Thoracic aorta (tissue), 2 donors: ENCODE data around the gene PIGW. TPM values are rescaled to one million over a fixed set of nuclear protein-coding genes. Genes with fewer than 3 reads are reported as not detected.

ENCODE experiments used
- ATAC-seq: fragments of 150-250 bp; one replicate; pipeline ENCODE4 v1.8.0; 2017; ENCODE audit warnings: low read depth; ENCODE audit not compliant: insufficient number of reproducible peaks, low FRiP score
- DNase-seq: peaks from one replicate; pipeline ENCODE4 v3.0.0-alpha.2; 2020; ENCODE audit warnings: low spot score
- H3K27ac ChIP-seq, 2 donors: fragments of 200-600 bp; sonication (generic); 1 replicate in 1 of 2; 2 replicates in 1 of 2; pipeline ENCODE4 v1.5.1; 2016; ENCODE audit warnings: mild to moderate bottlenecking in 2 of 2, moderate library complexity in 2 of 2
- H3K27me3 ChIP-seq: fragments of 200-600 bp; sonication (generic); replicated peaks from 2 replicates; pipeline ENCODE4 v1.6.0; 2016; ENCODE audit warnings: mild to moderate bottlenecking; ENCODE audit not compliant: insufficient read depth
- H3K36me3 ChIP-seq: fragments of 200-600 bp; sonication (generic); one replicate; pipeline ENCODE4 v1.5.1; 2016
- H3K4me1 ChIP-seq, 2 donors: fragments of 200-600 bp; sonication (generic); 1 replicate in 1 of 2; 2 replicates in 1 of 2; pipeline versions ENCODE4 v1.5.1 to v1.6.0; 2016; ENCODE audit warnings: low read depth in 2 of 2, mild to moderate bottlenecking in 1 of 2; ENCODE audit not compliant: control insufficient read depth in 1 of 2
- H3K4me3 ChIP-seq: fragments of 200-600 bp; sonication (generic); 2 replicates; pipeline ENCODE4 v1.5.1; 2016; ENCODE audit warnings: mild to moderate bottlenecking
- H3K9me3 ChIP-seq: fragments of 200-600 bp; sonication (generic); 2 replicates; pipeline ENCODE4 v1.5.1; 2016
- total RNA-seq, 2 donors: library from RNA; depleted of rRNA; stranded (reverse); fragments of >200 nt; gene quantifications; one replicate each; pipeline versions ENCODE4 v1.1.0 to v1.2.3, GENCODE V29; 2016
- TF ChIP-seq, protein P1 (sequence below): fragments of 200-600 bp; sonication (generic); IDR thresholded peaks from one replicate; pipeline ENCODE4 v1.5.1; 2019; ENCODE audit warnings: antibody characterized with exemption

PIGW gene
- total RNA-seq, 2 donors from 2014 or later = 1.8 to 10.7 TPM

DNA sequence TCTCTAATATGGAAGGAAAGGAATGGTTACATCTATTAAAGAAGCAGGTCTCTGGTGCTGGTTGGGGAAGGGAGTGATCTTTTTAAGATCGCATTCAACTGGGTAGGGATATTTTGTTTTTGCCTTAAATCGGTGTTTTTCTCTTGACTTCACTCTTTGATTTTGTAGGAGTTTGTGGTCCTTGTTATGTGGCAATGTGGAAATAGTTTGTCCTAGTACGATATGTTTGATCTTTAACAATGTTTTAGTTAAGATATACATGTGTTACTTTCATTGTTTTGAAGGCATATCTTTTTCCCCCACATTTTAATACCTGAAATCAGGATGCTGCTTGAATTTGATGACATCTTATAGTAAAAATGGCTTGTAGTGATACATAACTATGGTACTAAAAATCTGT, 18.7 kb downstream of the PIGW start:
- TF ChIP-seq, protein P1, sequence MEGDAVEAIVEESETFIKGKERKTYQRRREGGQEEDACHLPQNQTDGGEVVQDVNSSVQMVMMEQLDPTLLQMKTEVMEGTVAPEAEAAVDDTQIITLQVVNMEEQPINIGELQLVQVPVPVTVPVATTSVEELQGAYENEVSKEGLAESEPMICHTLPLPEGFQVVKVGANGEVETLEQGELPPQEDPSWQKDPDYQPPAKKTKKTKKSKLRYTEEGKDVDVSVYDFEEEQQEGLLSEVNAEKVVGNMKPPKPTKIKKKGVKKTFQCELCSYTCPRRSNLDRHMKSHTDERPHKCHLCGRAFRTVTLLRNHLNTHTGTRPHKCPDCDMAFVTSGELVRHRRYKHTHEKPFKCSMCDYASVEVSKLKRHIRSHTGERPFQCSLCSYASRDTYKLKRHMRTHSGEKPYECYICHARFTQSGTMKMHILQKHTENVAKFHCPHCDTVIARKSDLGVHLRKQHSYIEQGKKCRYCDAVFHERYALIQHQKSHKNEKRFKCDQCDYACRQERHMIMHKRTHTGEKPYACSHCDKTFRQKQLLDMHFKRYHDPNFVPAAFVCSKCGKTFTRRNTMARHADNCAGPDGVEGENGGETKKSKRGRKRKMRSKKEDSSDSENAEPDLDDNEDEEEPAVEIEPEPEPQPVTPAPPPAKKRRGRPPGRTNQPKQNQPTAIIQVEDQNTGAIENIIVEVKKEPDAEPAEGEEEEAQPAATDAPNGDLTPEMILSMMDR = no peak
- H3K9me3 ChIP-seq = no peaks in the 10 kb centered on the region
- no peak overlapping the region for H3K4me3 ChIP-seq
- DNase-seq (no peak), ATAC-seq (no peak)
- no peaks in the 10 kb centered on the region for H3K27me3 ChIP-seq
- H3K4me1 ChIP-seq = peaks cover 12 to 57% of the 10 kb centered on the region in 2 donors
- H3K36me3 ChIP-seq = peaks cover 30% of the 10 kb centered on the region
- no peak overlapping the region for H3K27ac ChIP-seq

DNA sequence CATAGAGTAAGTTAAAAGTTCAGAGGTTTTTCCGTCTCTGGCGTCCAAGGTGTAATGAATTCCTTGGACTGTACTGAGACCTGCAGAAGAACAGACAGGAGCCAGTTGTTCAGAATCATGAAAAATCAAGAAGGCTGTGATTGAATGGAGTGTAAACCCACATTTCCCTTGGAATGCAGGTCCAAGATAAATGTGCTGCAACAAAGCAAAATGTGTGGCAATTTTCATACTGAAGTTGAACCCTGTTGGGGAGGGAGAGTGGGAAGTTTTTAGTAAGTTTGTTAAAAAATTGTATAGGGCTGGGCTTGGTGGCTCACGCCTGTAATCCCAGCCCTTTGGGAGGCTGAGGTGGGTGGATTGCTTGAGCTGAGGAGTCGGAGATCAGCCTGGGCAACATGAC, 31.3 kb downstream of the PIGW start:
- H3K36me3 ChIP-seq = peaks cover 31% of the 10 kb centered on the region
- DNase-seq (no peak), ATAC-seq (no peak)

DNA sequence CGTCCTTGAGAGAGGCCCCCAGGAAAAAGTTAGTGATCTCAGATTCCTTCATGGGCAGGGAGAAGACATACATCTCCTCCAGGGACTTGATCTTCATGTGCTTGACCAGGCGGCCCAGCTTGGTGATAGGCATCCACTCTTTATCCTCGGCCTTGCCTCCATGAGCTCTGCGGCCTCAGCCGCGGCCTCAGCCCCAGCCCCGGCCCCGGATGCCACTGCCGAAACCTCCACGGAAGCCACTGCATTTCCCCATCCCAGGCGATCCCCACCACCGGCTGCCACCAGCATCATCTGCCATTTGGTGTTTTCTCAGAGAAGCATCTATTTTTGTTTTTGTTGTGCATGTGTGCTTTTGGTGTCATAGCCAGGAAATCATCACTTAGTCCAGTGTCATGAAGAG, 40.2 kb downstream of the PIGW start:
- H3K36me3 ChIP-seq = peaks cover 43% of the 10 kb centered on the region
- H3K27ac ChIP-seq = no peak overlapping the region

More for the DNA sequence above, 31.3 kb downstream of the PIGW start:
- H3K4me1 ChIP-seq = no peaks in the 10 kb centered on the region
- TF ChIP-seq, protein P1 = no peak
- H3K4me3 ChIP-seq = no peak overlapping the region
- H3K9me3 ChIP-seq = no peaks in the 10 kb centered on the region
- H3K27me3 ChIP-seq = no peaks in the 10 kb centered on the region
- no peak overlapping the region for H3K27ac ChIP-seq

DNA sequence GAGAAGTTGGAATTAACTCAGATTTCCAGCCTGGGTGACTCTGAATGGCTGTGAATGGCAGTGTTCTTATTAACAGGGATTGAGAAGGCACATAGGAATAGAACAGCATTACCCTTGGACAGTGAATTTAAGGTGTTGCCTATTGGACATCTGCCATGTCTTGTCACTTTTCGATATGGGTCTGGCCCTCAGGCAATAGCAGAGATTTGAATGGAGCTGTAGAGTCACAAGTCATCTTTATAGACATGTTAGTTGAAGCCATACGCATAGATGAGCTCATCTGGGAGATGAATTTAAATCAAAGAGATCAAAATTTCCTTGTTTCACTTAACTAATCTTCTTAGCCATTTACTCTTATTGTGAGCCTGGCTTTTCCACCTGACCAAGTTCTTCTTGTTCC, 42.0 kb downstream of the PIGW start:
- Histone ChIP-seq H3K4me3 (no peak overlapping the region), H3K4me1 (no peaks in the 10 kb centered on the region), H3K9me3 (no peaks in the 10 kb centered on the region), H3K36me3 (peaks cover 45% of the 10 kb centered on the region), H3K27me3 (no peaks in the 10 kb centered on the region), H3K27ac (no peak overlapping the region)
- TF ChIP-seq, protein P1 = no peak
- DNase-seq (no peak), ATAC-seq (no peak)

More for the DNA sequence above, 40.2 kb downstream of the PIGW start:
- ATAC-seq (no peak), DNase-seq (no peak)
- no peaks in the 10 kb centered on the region for H3K4me1 ChIP-seq
- no peaks in the 10 kb centered on the region for H3K9me3 ChIP-seq
- no peak overlapping the region for H3K4me3 ChIP-seq
- no peaks in the 10 kb centered on the region for H3K27me3 ChIP-seq
- TF ChIP-seq, protein P1 = no peak

DNA sequence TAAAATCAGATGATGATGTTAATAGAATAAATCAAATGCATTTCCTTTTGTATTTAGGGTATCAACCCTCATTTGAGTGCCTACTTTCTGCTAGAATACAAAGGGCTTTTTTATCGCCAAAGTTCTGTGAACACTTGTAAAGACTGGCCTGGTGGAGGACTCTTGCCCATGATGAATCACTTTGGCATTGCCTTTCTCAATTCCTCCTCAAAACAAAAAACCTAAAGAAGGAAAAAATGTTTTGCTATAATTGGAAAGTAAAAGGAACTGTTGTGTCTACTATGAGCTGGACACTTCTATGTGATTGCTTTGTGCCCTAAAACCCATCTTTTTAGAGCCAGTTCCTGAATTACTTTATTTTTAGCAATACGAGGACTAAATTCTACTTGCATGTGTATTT, 43.9 kb downstream of the PIGW start:
- H3K36me3 ChIP-seq = peaks cover 53% of the 10 kb centered on the region
- no peak overlapping the region for H3K27ac ChIP-seq
- ATAC-seq = no peak
- no peaks in the 10 kb centered on the region for H3K27me3 ChIP-seq
- no peaks in the 10 kb centered on the region for H3K4me1 ChIP-seq
- no peak for DNase-seq
- H3K4me3 ChIP-seq = no peak overlapping the region
- TF ChIP-seq, protein P1 = no peak
- no peaks in the 10 kb centered on the region for H3K9me3 ChIP-seq
